PC-3 (cell line): ENCODE data around the gene NEAT1. TPM values are rescaled to one million over a fixed set of nuclear protein-coding genes. Genes with fewer than 3 reads are reported as not detected.
A peak's percentile ranks its signal among the peaks of the same experiment; 100 is the strongest.

Experiments used
- ATAC-seq: fragments of 200-7000 bp; cut with Tn5 transposase; 2 replicates; pipeline ENCODE4 v1.9.1; 2020; ENCODE audit warnings: mild to moderate bottlenecking, moderate library complexity
- BruUV-seq: library from RNA; stranded (reverse); fragments of 400-500 nt; replicated peaks from 2 replicates; lab custom pipeline; 2021; lab: Mats Ljungman, UMichigan
- CTCF ChIA-PET: fragments of 300-600 bp; sonication (Branson Sonifier 250); formaldehyde crosslinking; loops from one replicate; lab custom pipeline; 2022; ENCODE audit warnings: antibody characterized with exemption; lab: Charles Lee
- POLR2A ChIA-PET: fragments of 300-600 bp; sonication (Branson Sonifier 250); formaldehyde crosslinking; loops from one replicate; lab custom pipeline; 2022; ENCODE audit warnings: antibody characterized with exemption; ENCODE audit not compliant: unreplicated experiment; lab: Charles Lee
- DNase-seq: peaks from one replicate; pipeline ENCODE4 v3.0.0-alpha.2; 2015
- H2AFZ ChIP-seq: fragments of 300-600 bp; sonication (generic); 2 replicates; pipeline ENCODE4 v1.6.0; 2016; ENCODE audit warnings: antibody characterized with exemption, low read length
- H3F3A ChIP-seq: fragments of 300-600 bp; sonication (generic); one replicate; pipeline ENCODE4 v1.6.0; 2017; ENCODE audit warnings: antibody characterized with exemption, low read length, control low read depth, mild to moderate bottlenecking; ENCODE audit not compliant: unreplicated experiment
- H3K27ac ChIP-seq: fragments of 300-600 bp; sonication (generic); 2 replicates; pipeline ENCODE4 v1.5.1; 2016; ENCODE audit warnings: mild to moderate bottlenecking, low read length
- H3K27me3 ChIP-seq: fragments of 300-600 bp; sonication (generic); 2 replicates; pipeline ENCODE4 v1.6.1; 2016; ENCODE audit warnings: low read length, mixed read lengths
- H3K36me3 ChIP-seq: fragments of 300-600 bp; sonication (generic); 2 replicates; pipeline ENCODE4 v1.6.1; 2016; ENCODE audit warnings: low read depth, mixed run types, low read length, mixed read lengths
- H3K4me1 ChIP-seq: fragments of 300-600 bp; sonication (generic); 2 replicates; pipeline ENCODE4 v1.5.1; 2016; ENCODE audit warnings: low read length; ENCODE audit not compliant: insufficient read depth
- H3K4me2 ChIP-seq: fragments of 300-600 bp; sonication (generic); 2 replicates; pipeline ENCODE4 v1.6.0; 2016; ENCODE audit warnings: low read length
- H3K4me3 ChIP-seq: fragments of 300-600 bp; sonication (generic); 2 replicates; pipeline ENCODE4 v1.5.1; 2016; ENCODE audit warnings: mild to moderate bottlenecking, low read length, mixed read lengths
- H3K79me2 ChIP-seq: fragments of 300-600 bp; sonication (generic); 2 replicates; pipeline ENCODE4 v1.6.1; 2017; ENCODE audit warnings: low read length, mixed read lengths
- H3K9ac ChIP-seq: fragments of 300-600 bp; sonication (generic); 2 replicates; pipeline ENCODE4 v1.6.0; 2016; ENCODE audit warnings: mild to moderate bottlenecking, low read length
- H3K9me2 ChIP-seq: fragments of 300-600 bp; sonication (generic); replicated peaks from 2 replicates; pipeline ENCODE4 v1.6.1; 2016; ENCODE audit warnings: mixed run types, low read length, mixed read lengths
- H3K9me3 ChIP-seq: fragments of 300-600 bp; sonication (generic); 2 replicates; pipeline ENCODE4 v1.6.1; 2016; ENCODE audit warnings: low read length, mixed read lengths
- H4K20me1 ChIP-seq: fragments of 300-600 bp; sonication (generic); 2 replicates; pipeline ENCODE4 v1.6.1; 2016; ENCODE audit warnings: low read length, mixed read lengths
- CTCF ChIP-seq: fragments of 300-600 bp; sonication (generic); conservative IDR thresholded peaks from 2 replicates; pipeline ENCODE4 v1.5.1; 2017; ENCODE audit warnings: antibody characterized with exemption, low read depth, mild to moderate bottlenecking, low read length
- EZH2 ChIP-seq: fragments of 300-600 bp; sonication (generic); IDR thresholded peaks from one replicate; pipeline ENCODE4 v1.6.1; 2017; ENCODE audit warnings: antibody characterized with exemption, mild to moderate bottlenecking, low read length; ENCODE audit not compliant: unreplicated experiment
- EZH2phosphoT487 ChIP-seq: fragments of 300-600 bp; sonication (generic); IDR thresholded peaks from 2 replicates; pipeline ENCODE4 v1.6.1; 2018; ENCODE audit warnings: mild to moderate bottlenecking, antibody characterized with exemption, low read length, borderline replicate concordance
- intact Hi-C: fragments of 100-400 bp; cut with micrococcal nuclease; formaldehyde crosslinking; loops from 2 replicates; pipeline ENCODE4 v1.9.0; 2023
- total RNA-seq: library from RNA; depleted of rRNA; stranded (reverse); fragments of >200 nt; gene quantifications from 2 replicates; pipeline ENCODE4 v1.2.3, GENCODE V29; 2014

Gene NEAT1
- total RNA-seq, 1 experiment from 2014 or later: 47.9 TPM

GRCh38 chr11:65485920-65486219 lies 63.3 kb downstream of the NEAT1 start:
- intact Hi-C loops: no loop called here
- Histone ChIP-seq H3K4me1 (peaks cover 28% of the 10 kb centered on the region), H3K9me2 (no peaks in the 10 kb centered on the region), H3K4me2 (no peak overlapping the region), H3K9me3 (no peaks in the 10 kb centered on the region), H3K27ac (no peak overlapping the region), H3K9ac (no peak overlapping the region), H2AFZ (no peak overlapping the region), H3K27me3 (no peaks in the 10 kb centered on the region), H3F3A (no peaks in the 10 kb centered on the region), H4K20me1 (no peaks in the 10 kb centered on the region), H3K4me3 (no peak overlapping the region), H3K36me3 (no peaks in the 10 kb centered on the region), H3K79me2 (no peaks in the 10 kb centered on the region)
- TF ChIP-seq CTCF (no peak), EZH2 (no peak), EZH2phosphoT487 (no peak)
- BruUV-seq: no TSS peak
- POLR2A ChIA-PET: interaction anchor here (0.6 to 1.3 kb wide), 2 partner anchors 8 to 15 kb away, joined by 3 read pairs; no protein-coding TSS in a partner anchor
- no peak for ATAC-seq
- CTCF ChIA-PET: no interaction called here
- no peak for DNase-seq

GRCh38 chr11:65486570-65487466 lies 64.2 kb downstream of the NEAT1 start:
- no peaks in the 10 kb centered on the region for H3F3A ChIP-seq
- H3K79me2 ChIP-seq: no peaks in the 10 kb centered on the region
- ATAC-seq: no peak
- BruUV-seq: TSS peak; percentile 14
- H4K20me1 ChIP-seq: no peaks in the 10 kb centered on the region
- no peak overlapping the region for H3K9ac ChIP-seq
- no peak overlapping the region for H3K4me2 ChIP-seq
- no peaks in the 10 kb centered on the region for H3K36me3 ChIP-seq
- no peak overlapping the region for H3K27ac ChIP-seq
- H3K4me3 ChIP-seq: no peak overlapping the region
- intact Hi-C loops: no loop called here
- H2AFZ ChIP-seq: no peak overlapping the region
- TF ChIP-seq CTCF (no peak), EZH2 (no peak), EZH2phosphoT487 (no peak)
- no peaks in the 10 kb centered on the region for H3K27me3 ChIP-seq
- no peaks in the 10 kb centered on the region for H3K9me3 ChIP-seq
- CTCF ChIA-PET: interaction anchor here (0.7 kb wide), 1 partner anchor 211 kb away, joined by 5 read pairs; no protein-coding TSS in a partner anchor
- DNase-seq: no peak
- POLR2A ChIA-PET: interaction anchor here (0.6 to 2.6 kb wide), 2 partner anchors 9 to 12 kb away, joined by 4 to 21 read pairs; partner anchors contain the start of gene MALAT1
- H3K4me1 ChIP-seq: peaks cover 32% of the 10 kb centered on the region
- H3K9me2 ChIP-seq: no peaks in the 10 kb centered on the region
